ENCODE data around the gene CLSTN2. TPM values are rescaled to one million over a fixed set of nuclear protein-coding genes. Genes with fewer than 3 reads are reported as not detected.

CLSTN2 gene
- total RNA-seq, 1 experiment from 2014 or later: 0.02 TPM

DNA sequence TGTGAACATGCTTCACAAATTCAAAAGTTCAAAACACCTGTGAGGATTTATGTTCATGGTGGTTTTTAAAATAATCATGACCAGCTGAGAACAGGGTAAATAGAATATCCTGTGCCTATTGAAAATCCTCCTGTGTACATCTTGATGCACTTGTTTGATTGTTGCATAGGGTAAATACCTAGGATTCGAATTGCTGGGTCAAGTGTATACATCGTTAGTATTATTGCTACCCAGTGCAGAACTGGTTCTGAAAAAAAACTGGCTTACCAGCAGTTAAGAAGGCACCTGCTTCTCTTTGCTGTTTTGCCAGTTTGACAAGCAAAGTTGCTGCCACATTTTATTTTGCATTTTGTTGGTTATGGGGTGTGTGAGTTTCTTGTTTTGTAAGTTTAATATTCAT is 272.6 kb downstream of the CLSTN2 start (continued):
- TF ChIP-seq, protein P1, sequence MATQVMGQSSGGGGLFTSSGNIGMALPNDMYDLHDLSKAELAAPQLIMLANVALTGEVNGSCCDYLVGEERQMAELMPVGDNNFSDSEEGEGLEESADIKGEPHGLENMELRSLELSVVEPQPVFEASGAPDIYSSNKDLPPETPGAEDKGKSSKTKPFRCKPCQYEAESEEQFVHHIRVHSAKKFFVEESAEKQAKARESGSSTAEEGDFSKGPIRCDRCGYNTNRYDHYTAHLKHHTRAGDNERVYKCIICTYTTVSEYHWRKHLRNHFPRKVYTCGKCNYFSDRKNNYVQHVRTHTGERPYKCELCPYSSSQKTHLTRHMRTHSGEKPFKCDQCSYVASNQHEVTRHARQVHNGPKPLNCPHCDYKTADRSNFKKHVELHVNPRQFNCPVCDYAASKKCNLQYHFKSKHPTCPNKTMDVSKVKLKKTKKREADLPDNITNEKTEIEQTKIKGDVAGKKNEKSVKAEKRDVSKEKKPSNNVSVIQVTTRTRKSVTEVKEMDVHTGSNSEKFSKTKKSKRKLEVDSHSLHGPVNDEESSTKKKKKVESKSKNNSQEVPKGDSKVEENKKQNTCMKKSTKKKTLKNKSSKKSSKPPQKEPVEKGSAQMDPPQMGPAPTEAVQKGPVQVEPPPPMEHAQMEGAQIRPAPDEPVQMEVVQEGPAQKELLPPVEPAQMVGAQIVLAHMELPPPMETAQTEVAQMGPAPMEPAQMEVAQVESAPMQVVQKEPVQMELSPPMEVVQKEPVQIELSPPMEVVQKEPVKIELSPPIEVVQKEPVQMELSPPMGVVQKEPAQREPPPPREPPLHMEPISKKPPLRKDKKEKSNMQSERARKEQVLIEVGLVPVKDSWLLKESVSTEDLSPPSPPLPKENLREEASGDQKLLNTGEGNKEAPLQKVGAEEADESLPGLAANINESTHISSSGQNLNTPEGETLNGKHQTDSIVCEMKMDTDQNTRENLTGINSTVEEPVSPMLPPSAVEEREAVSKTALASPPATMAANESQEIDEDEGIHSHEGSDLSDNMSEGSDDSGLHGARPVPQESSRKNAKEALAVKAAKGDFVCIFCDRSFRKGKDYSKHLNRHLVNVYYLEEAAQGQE (IDR thresholded peaks at IDR 0.05; ENCODE audit: low read depth): no peak

DNA sequence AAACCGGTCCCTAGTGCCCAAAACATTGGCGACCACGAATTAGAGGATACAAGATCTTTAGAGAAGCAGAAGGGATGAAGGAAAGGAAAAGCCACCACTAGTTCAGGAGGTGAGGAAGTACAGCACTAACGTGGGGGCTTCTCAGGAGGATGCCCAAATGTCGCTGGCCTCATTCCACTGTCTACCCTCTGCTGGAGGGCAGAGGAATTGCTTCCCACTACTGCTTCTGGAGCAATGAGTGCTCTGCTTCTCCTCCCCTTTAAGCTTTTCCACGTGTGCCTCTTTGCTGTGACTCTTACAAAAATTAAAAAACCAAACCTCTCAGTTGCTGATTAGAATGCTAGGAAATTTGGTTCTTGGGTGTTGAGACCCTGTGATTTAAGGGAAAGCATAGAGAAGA is 281.3 kb downstream of the CLSTN2 start:
- peaks cover 16% of the 10 kb centered on the region; the same call in 1 of the 2 replicates for H3K27me3 ChIP-seq (ENCODE audit: insufficient read depth, low read length)
- no peak overlapping the region for H3K27ac ChIP-seq (ENCODE audit: low read depth, low read length)
- H3K4me2 ChIP-seq (ENCODE audit: low read length): no peak overlapping the region
- no peak for DNase-seq (ENCODE audit: low read depth, low spot score)
- no peaks in the 10 kb centered on the region for H4K20me1 ChIP-seq (ENCODE audit: insufficient read depth)
- TF ChIP-seq, protein P2, sequence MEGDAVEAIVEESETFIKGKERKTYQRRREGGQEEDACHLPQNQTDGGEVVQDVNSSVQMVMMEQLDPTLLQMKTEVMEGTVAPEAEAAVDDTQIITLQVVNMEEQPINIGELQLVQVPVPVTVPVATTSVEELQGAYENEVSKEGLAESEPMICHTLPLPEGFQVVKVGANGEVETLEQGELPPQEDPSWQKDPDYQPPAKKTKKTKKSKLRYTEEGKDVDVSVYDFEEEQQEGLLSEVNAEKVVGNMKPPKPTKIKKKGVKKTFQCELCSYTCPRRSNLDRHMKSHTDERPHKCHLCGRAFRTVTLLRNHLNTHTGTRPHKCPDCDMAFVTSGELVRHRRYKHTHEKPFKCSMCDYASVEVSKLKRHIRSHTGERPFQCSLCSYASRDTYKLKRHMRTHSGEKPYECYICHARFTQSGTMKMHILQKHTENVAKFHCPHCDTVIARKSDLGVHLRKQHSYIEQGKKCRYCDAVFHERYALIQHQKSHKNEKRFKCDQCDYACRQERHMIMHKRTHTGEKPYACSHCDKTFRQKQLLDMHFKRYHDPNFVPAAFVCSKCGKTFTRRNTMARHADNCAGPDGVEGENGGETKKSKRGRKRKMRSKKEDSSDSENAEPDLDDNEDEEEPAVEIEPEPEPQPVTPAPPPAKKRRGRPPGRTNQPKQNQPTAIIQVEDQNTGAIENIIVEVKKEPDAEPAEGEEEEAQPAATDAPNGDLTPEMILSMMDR (IDR thresholded peaks at IDR 0.05 in 2 of 3, conservative IDR thresholded peaks at IDR 0.05 in 1 of 3; ENCODE audit: borderline replicate concordance in 1 of 3, insufficient read depth in 1 of 3, low read depth in 2 of 3, low read length in 2 of 3): peak; percentile 11 to 79 (median 73); a peak in 4 of 6 replicates
- TF ChIP-seq EZH2phosphoT487 (IDR thresholded peaks at IDR 0.05; ENCODE audit: borderline replicate concordance) (no peak), ZFX (IDR thresholded peaks at IDR 0.05) (no peak), SRF (IDR thresholded peaks at IDR 0.05; ENCODE audit: low read depth) (no peak), RAD21 (IDR thresholded peaks at IDR 0.05; ENCODE audit: low read depth) (0 out of 2 replicates have a peak, but pooled peaks have one; percentile 9), CEBPB (IDR thresholded peaks at IDR 0.05; ENCODE audit: low read depth) (no peak)
- peak; percentile 82 for ATAC-seq
- BruUV-seq (replicated peaks): no TSS peak
- no peak overlapping the region for H3K4me3 ChIP-seq (replicated peaks in 1 of 2; ENCODE audit: low read depth in 1 of 2, low read length in 2 of 2)
- H3K9me2 ChIP-seq (ENCODE audit: insufficient read depth): no peaks in the 10 kb centered on the region
- H2AFZ ChIP-seq (ENCODE audit: low read depth, low read length, poor library complexity, severe bottlenecking): no peak overlapping the region
- CTCF ChIA-PET: interaction anchor here (0.6 to 1.1 kb wide), 2 partner anchors 10 to 279 kb away, joined by 3 read pairs; no protein-coding TSS in a partner anchor
- POLR2A ChIA-PET: no interaction called here
- RAD21 ChIA-PET (ENCODE audit: low non-redundant PET in 1 of 2, low total read pairs in 2 of 2, uncharacterized antibody in 2 of 2, unreplicated experiment in 2 of 2): interaction anchor here (0.7 to 1.0 kb wide), 2 partner anchors 124 to 279 kb away, joined by 3 read pairs; no protein-coding TSS in a partner anchor
- no peaks in the 10 kb centered on the region for H3K79me2 ChIP-seq (ENCODE audit: insufficient read depth, low read length)
- H3K36me3 ChIP-seq (ENCODE audit: control insufficient read depth in 1 of 2, insufficient read depth in 2 of 2, low read length in 2 of 2): no peaks in the 10 kb centered on the region
- no peaks in the 10 kb centered on the region for H3K4me1 ChIP-seq (ENCODE audit: control insufficient read depth in 1 of 2, insufficient read depth in 2 of 2, low read length in 2 of 2)
- no peak overlapping the region for H3K9ac ChIP-seq (ENCODE audit: low read length)
- no peaks in the 10 kb centered on the region for H3K9me3 ChIP-seq (ENCODE audit: control insufficient read depth in 1 of 2, insufficient read depth in 1 of 2, low read depth in 1 of 2, low read length in 2 of 2)
- intact Hi-C loops (cut with micrococcal nuclease): loop anchor here (1.0 kb wide), 1 partner anchor 279 kb away; no protein-coding TSS in a partner anchor

Data from HCT116 (cell line).